ENCODE measurements around the gene LY6G6F.

Gene LY6G6F, protein sequence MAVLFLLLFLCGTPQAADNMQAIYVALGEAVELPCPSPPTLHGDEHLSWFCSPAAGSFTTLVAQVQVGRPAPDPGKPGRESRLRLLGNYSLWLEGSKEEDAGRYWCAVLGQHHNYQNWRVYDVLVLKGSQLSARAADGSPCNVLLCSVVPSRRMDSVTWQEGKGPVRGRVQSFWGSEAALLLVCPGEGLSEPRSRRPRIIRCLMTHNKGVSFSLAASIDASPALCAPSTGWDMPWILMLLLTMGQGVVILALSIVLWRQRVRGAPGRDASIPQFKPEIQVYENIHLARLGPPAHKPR

DNA sequence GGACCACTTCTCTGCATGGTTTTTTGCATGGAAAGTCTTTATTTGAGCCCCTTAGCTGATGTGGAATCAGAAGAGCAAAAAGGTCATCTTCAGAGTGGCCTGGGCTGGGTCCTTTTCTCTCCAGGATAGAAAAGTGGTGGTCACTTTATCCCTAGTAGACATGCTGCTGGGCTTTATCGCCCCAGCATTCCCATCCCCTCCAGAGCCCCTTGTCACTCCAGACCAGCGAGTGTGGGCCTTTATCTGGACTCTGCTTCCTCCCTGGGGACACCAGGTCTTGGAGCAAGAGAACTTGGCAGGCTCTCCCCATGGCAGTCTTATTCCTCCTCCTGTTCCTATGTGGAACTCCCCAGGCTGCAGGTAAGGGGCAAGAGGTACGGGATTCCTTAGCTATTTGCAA lies at the start of gene LY6G6F:
Gene LY6G6F, plus strand, starts transcription at position 268 of the 400 bp plus-strand sequence. Its CDS starts 41 bp downstream, at position 309.
- DNase-seq = no peak

DNA sequence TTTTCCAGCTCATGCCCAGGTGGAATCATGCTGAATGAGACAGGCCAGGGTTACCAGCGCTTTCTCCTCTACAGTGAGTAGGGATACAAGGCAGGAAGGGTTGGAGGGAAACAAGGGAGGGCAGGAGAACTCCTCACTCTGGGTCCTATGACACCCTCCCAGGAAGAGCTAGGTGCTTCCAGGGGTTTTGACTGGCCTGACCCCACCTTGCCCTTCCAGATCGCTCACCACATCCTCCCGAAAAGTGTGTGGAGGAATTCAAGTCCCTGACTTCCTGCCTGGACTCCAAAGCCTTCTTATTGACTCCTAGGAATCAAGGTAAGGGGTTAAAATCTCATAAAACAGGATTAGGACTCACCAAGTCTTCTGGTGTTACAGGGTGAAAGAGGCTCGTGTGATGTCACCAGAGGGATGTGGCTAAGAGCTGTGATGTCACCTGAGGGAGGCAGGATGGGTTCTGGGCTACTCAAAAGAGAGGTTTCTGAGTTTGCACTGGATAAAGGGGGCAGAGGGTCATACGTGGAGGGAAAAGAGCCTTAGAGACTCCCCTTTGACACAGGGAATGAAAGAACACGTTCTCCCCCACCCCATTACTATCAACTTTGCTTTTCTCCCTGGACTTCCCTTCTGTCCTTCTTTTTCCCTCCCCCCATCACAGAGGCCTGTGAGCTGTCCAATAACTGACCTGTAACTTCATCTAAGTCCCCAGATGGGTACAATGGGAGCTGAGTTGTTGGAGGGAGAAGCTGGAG lies 49.1 kb upstream of the LY6G6F start:
- DNase-seq = peak; percentile 41

DNA sequence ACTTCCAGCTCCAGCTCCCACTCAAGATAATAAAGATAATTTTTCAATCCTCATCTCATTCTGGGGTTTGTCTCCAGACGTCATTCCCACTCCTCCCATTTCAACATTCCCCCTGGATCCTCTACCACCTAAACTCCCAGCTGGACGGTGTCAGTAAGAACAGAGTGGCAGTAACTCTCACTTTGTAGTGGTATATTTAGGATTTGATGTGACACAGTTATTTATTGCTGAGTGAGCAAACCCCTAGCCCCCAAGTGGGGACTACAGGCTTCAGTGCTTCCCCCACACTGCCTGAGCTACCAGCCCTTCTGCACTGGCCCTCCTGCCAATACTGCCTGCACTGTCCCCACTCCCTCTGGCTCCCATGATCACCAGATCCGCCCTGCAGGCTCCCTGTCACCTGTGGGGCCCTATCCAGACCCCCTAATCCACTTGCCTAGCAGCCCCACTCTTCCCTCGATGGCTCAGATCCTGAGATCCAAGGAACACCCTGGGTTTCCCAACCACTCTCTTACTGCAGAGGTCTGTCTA lies 48.4 kb upstream of the LY6G6F start:
- no peak for DNase-seq

DNA sequence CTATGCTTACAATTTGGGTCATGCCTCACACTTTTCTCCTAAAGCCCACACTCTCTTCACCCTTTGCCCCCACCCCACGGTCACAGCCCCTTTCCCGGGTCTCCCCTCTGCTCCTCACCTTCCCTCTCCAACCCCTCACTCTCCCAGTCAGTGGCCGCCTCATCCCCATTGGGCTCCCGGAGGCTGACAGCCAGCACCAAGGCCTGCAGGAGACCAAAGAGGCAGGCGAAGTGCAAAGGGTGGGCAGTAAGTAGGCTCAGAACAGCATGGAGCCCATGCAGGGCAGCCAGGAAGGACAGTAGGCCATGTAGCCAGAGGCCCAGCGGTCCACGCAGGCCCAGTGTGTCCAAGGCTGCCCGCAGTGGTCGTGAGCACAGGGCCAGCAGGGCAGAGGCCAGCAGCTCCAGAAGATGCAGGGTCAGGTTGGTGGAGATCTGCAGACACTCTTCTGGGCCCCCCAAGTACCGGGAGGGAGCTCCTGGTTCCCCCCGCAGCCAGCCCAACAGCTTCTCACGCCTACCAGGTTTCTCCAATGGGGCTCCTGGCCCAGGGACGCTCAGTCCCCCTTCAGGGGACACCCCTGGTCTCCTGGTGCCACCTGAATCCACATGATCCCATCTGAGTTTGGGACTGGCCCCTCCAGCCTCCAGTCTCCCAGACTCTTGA lies 47.5 kb upstream of the LY6G6F start:
- DNase-seq = no peak

DNA sequence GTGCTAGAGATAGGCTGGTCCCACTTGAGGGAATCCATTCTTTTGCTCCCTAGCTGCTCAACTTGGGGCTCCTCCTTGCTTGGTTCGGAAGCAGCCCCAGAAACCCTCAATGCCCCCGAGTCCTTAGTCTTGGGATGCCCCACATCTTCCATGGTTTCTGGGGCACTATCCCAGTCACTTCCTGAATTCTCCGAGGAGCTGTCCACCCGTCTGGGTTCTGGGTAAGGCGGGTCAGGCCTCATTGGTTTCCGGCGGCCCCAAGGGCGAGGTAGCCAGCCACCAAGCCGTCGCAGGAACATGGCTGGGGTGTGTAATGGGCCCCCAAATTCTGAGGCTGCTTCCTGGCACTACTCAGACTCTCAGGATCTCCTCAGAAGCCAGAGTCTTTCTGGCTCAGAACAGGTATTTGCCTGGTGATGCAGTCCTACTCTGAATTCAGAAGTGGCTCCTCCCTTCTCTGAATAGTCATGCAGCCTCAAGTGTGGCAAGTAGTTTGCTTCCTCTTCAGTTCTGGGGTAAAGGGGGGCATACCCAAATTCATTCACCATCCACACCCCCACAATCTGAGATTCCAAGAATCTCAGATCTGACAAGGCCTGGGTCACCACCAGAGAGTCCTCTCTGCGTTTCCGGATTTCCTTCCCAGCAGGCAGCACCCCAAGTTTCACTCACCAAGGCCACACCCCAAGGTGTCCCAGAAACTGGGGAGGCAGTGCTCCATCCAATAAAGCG lies 46.9 kb upstream of the LY6G6F start:
- DNase-seq = peak; percentile 64

DNA sequence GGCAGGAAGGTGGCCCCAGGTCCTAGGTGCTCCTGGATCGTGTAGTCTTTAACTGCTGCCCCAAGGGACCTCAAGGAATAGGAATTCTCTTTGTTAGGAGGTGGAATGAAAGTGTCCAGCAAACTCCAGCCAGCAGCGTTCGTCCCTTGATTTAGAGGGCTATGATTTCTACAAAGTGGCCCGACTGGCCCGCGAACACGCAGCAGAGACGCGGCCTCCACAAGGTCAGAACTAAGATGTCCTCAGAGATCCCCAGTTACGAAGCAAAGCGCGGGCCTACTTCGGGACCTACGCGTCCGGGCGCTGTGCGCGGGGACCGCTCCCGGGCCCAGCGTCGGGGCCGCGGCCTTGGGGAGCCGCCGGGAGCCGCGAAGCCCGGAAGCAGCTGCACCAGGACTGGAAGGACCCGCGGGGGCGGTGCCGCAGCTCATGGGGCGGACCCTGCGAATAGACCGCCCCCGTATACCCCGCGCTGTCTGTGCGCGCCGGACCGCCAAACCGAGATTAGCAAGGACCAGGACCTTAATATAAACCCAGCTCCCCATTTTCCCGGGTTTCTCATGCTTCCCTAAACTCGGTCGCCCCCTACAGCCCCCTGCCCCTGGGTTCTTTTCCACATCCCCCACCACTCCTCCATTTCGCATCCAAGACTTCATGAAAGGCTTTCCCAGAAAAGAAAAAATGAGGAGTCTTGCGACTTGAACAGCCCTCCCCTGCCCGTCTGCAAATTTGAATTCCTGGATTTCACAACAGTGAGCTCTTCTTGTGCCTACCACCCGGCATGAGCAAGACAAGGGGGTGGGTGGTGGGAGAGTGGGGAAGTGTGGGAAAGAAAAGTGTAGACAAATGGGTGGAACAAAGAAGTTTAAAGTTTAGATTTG lies 46.0 kb upstream of the LY6G6F start, which contains the start of gene C6orf47:
Gene C6orf47, minus strand, starts transcription at position 398 of the 881 bp plus-strand sequence. CDS start 831 bp downstream, outside the sequence.
- DNase-seq = peak; percentile 89

DNA sequence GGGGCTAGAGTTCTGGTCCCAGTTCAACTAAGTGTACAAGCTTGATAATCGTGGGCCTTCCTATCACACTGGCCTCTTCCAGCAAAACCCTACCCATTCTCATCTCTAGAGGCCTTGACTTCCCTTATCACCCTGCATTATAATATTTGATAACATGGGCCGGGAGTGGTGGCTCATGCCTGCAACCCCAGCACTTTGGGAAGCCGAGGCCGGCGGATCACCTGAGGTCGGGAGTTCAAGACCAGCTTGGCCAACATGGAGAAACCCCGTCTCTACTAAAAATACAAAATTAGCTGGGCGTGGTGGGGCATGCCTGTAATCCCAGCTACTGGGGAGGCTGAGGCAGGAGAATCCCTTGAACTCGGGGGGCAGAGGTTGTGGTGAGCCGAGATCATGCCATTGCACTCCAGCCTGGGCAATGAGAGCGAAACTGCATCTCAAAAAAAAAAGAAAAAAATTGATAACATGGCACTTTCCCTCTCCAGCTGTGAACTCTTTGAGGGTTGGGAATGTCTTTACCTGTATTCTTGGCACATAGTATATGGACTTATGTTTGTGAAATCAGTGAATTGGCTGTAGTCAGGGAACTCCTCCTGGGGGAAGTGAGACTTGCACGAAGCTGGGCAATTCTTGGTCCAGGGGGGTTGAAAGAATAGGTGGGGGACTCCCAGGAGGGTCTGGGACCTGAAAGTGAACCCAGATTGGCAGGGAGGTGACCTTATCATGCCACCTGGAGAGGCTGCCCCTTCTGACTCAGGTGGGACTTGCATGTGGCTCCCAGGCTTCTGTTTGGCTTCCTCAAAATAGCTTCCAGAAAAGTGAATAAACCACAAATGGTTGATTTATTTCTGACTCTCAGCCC lies 45.2 kb upstream of the LY6G6F start:
- DNase-seq = no peak

DNA sequence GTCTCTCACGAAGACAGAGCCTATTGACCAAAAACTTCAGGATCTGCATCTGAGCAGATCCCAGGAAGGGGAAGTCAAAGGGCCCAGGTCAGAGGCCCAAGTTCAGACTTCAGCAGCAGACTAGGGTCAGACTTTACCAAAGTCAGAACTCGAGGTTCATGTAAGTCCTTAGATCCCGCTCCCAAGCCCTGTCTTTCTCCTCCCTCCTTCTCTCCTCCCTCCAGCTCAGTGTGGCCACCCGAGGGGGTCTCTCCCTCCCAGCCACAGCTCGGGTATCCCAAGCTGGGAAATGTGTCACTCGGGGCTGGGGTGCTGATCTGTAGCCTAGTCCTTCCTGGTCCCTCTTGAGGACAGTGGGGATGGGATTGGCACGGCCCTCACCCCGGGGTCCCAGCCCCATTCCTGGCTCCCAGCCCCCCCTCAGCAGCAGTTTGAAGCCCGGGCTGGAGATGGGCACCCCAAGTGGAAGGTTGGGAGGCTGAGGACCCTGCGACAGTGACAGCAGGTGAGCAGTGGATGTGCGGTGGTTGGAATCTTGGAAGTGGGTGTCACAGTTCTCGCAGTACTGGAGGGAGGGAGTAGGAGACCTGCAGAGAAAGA lies 44.4 kb upstream of the LY6G6F start:
- DNase-seq = no peak

DNA sequence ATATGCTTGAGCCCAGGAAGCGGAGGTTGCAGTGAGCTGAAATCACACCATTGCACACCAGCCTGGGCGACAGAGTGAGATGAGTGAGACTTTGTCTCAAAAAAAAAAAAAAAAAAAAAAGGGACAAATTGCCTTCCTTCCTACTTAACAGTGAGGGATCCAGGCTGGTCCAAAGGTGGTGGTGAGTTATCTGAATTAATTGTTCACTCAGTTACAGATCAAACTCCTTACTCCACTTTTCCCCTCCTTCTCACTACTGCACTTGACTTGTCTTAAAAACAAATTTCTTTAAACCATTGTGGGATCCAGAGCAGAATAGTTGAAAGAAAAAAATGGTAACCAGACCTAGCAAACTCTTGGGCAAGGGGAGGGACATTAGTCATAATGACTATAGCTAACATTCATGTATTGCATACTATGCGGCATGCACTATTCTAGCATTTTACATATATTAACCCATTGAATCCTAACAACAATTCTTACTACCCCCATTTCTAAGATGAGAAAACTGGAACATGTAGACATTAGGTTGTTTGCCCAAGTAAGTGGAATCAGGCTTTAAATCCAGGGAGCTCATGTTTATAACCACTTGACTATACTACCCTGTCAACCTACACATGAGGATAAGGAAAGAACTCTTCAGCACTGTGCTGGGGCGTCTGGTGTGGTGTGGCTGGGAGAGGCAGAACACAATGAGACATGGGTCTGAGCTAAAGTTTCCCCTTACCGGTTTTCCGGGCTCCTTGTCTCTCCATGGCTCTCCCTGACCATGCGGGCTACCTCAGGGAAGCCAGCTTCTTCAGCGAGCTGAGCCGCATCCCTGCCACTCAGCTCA lies 43.3 kb upstream of the LY6G6F start:
- no peak for DNase-seq

DNA sequence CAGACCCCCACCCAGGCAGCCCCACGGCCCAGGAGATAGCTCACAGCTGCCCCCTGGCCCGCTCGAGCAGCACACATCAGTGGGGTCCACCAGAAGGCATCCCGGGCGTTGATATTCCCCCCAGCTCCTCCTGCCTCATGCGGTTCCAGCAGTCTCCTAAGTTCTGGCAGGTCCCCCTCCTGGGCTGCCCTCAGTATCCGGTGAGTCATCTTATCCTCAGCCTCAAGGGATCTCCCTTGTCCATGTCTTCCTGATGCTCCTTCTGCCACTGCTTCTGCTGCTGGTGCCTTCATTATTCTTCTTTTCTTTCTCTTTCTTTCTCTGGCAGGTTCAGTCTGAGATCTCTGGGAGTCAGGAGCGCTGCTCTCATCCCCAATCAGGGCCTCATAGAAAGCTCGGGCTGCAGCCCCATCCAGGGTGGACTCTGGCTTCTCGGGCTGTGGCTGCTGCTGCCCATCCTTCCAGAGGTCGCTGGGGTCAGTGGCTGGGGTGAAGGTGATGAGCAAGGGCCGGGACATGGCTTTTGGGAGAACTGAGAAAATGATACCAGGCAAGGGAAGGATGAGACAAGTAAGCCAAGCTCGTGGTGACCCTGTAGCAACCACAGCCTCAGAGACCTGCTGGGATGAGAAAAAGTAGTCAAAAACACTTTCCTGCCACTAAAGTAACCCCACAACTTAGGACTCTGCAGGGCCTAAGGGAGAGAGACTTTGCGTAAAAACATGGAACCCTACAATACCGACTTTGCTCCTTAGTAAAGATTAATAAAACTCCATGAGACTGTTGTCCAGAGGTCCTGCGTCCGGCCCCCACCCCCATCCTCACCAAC lies 42.5 kb upstream of the LY6G6F start:
- no peak for DNase-seq

DNA sequence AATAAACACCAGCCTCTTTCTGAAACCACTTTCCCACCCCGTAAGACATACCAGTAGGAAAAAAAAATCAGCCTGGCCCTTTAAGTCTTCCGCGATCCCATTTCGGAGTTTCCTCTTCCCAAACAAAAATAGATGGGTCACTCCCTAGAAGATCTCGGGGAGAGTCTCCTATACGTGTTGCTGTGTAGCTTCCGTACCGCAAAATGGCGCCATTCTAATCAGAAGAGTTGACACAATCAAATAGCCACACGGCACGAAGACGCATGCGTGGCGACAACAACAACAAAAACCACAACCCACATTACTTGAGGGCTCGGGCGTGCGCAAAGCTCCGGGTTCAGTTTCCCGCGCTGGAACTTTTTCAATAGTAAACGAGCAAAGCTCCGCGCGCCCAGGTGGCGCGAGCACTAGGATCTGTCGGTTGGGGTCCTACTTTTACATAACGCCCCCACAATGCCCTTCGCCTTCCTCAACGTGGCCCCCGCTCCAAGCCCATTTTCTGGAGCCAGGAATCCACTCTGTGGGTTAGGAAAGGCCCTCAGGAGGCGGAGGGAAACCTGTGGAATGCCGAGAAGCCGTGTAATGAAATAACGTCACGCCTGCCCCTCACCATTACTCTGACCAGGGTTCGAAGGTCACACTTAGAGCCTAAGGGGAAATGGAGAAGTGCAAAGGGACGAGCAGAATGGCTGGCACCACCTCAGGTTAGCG lies 41.7 kb upstream of the LY6G6F start, which contains the start of gene GPANK1:
Gene GPANK1, minus strand, starts transcription at position 208 of the 711 bp plus-strand sequence. CDS start 519 bp downstream, outside the sequence.
- peak; percentile 92 for DNase-seq

DNA sequence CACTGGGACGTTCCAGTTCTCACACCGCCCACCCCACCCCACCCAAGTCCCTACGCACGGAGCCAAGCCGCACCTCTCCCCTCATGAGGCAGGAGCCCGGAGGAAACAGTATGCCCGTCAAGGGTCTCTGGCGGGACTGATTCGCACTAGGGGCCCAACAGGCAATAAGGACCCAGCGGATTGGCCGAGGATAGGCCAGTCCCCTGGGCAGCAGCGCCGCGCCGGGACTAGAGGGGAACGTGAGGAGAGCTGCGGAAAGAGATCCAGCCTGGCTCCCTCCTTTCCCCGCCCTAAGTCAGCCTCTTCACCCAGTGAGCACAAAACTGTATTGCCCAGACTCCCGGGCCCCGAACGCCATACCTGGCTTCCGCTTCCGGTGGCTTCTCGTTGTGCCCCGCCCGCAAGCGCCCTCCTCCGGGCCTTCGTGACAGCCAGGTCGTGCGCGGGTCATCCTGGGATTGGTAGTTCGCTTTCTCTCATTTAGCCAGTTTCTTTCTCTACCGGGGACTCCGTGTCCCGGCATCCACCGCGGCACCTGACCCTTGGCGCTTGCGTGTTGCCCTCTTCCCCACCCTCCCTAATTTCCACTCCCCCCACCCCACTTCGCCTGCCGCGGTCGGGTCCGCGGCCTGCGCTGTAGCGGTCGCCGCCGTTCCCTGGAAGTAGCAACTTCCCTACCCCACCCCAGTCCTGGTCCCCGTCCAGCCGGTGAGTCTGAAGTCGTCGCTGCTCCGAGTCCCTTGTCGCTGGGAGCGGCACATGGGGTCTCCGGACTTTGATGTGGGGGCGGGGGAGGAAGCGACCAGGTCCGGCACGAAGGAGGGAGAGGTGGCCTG lies 40.9 kb upstream of the LY6G6F start, which contains the start of gene CSNK2B:
Gene CSNK2B, plus strand, starts transcription at position 580 of the 836 bp plus-strand sequence. CDS start 752 bp downstream, outside the sequence.
- DNase-seq = peak; percentile 99

DNA sequence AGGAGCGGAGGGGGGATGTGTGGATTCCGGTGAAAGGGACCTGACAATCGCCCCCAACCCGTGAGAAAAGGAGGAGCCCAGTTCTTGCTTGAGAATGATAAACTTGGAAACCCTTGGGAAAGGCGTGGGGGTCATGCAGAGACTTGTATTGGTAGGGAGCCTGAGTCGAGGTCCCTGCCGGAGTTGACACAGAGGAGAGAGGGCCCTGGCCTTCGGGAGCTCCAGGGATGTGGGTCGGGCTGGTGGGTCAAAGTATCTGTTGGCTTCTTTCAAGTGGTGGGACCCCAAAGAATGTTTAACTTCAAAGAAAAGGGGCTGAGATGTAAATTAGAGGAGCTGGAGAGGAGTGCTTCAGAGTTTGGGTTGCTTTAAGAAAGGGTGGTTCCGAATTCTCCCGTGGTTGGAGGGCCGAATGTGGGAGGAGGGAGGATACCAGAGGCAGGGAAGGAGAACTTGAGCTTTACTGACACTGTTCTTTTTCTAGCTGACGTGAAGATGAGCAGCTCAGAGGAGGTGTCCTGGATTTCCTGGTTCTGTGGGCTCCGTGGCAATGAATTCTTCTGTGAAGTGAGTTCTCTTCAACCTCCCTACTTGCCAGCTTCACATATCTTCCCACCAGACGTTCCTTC lies 40.2 kb upstream of the LY6G6F start:
- DNase-seq = no peak

DNA sequence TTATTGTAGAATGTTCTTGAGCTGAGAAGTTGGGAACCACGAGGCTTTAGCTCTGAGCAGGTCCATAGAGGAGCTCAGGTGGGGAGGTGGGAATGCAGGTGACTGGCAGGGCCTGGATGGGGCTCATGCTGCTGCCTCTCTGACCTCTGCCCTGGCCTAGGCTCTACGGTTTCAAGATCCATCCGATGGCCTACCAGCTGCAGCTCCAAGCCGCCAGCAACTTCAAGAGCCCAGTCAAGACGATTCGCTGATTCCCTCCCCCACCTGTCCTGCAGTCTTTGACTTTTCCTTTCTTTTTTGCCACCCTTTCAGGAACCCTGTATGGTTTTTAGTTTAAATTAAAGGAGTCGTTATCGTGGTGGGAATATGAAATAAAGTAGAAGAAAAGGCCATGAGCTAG lies 37.0 kb upstream of the LY6G6F start, which contains the start of gene LY6G5B:
Gene LY6G5B, plus strand, starts transcription at position 301 of the 400 bp plus-strand sequence. CDS start 975 bp downstream, outside the sequence.
- no peak for DNase-seq

DNA sequence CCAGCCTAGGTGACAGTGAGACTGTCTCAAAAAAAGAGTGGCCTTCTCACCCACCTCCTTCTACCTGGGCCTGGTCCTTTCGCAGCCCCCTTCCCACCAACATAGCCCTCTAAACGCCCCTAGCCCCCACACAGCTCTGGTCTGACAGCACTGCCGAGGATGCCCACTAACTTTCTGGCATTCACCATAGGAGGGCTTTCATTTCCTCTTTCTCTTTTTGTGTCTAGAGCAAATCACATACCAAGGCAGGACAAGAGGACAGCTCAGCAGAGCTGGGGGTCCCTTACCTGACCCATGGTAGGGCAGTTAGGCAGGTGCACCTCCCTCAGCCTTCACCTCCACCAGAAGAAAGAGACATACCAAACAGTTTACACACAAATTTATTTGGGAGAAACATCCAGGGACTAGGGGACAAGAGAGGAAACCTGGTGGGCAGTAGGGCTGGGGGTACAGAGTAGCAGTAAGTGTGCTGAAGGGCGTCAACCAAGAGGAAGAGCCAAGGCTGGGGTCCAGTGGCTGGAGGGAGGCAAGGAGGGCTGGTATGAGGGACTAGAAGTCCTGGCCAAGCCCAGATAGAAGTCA lies 30.3 kb upstream of the LY6G6F start:
- no peak for DNase-seq

Data from stimulated activated CD4-positive, alpha-beta T cell treated with anti-CD3 and anti-CD28 coated beads, Interleukin-15, amount 100 ng/mL, for 24 hours (primary cell).